Inflammatory macrophage treated with lipopolysaccharide for 4 hours (primary cell): Measurements from ENCODE around the gene LAPTM5.

Source experiments
- DNase-seq: peaks from one replicate; pipeline ENCODE4 v3.0.0-alpha.2; 2020

The LAPTM5 gene

GRCh38 chr1:30741239-30741894 is 16.2 kb downstream of the LAPTM5 start:
- peak; percentile 75 for DNase-seq

- no peak for DNase-seq
Measured at GRCh38 chr1:30740251-30741238, 17.0 kb downstream of the LAPTM5 start.

GRCh38 chr1:30739601-30740000 is 18.0 kb downstream of the LAPTM5 start:
- DNase-seq, result no peak

GRCh38 chr1:30738715-30739559 is 18.6 kb downstream of the LAPTM5 start:
- no peak for DNase-seq

- no peak for DNase-seq
Measured at GRCh38 chr1:30738040-30738714, 19.4 kb downstream of the LAPTM5 start.

- DNase-seq, result no peak
Measured at GRCh38 chr1:30737357-30738039, 20.1 kb downstream of the LAPTM5 start.

- DNase-seq, result no peak
Measured at GRCh38 chr1:30735668-30736498, 21.7 kb downstream of the LAPTM5 start.

- DNase-seq, result no peak
Measured at GRCh38 chr1:30735124-30735523, 22.4 kb downstream of the LAPTM5 start.

GRCh38 chr1:30734580-30734979 is 23.0 kb downstream of the LAPTM5 start:
- DNase-seq, result no peak

GRCh38 chr1:30734106-30734505 is 23.5 kb downstream of the LAPTM5 start:
- DNase-seq, result no peak

- DNase-seq, result no peak
Measured at GRCh38 chr1:30733493-30733892, 24.1 kb downstream of the LAPTM5 start.

GRCh38 chr1:30732277-30732996 is 25.1 kb downstream of the LAPTM5 start:
- DNase-seq, result no peak

GRCh38 chr1:30731806-30732276 is 25.7 kb downstream of the LAPTM5 start:
- DNase-seq, result no peak

GRCh38 chr1:30731109-30731805 is 26.3 kb downstream of the LAPTM5 start:
- no peak for DNase-seq

GRCh38 chr1:30730346-30731108 is 27.0 kb downstream of the LAPTM5 start:
- DNase-seq, result no peak

- DNase-seq, result no peak
Measured at GRCh38 chr1:30729901-30730300, 27.7 kb downstream of the LAPTM5 start.

GRCh38 chr1:30728832-30729638 is 28.5 kb downstream of the LAPTM5 start:
- no peak for DNase-seq

- DNase-seq, result no peak
Measured at GRCh38 chr1:30728340-30728739, 29.2 kb downstream of the LAPTM5 start.
